Sigmoid colon (tissue), 7 donors: ENCODE data around the gene PNN. TPM values are rescaled to one million over a fixed set of nuclear protein-coding genes. Genes with fewer than 3 reads are reported as not detected.
"Not testable (repeated sequence)": the region's sequence is repeated elsewhere in the genome, so short reads cannot be mapped to it uniquely, and the experiment has no call there.

Source experiments
- DNase-seq: peaks from one replicate; pipeline ENCODE4 v3.0.0-alpha.2; 2019
- H3K27ac ChIP-seq, 4 donors: fragments of 200-600 bp; sonication (generic); one replicate each; pipeline ENCODE4 v1.5.1; 2016 to 2019; ENCODE audit warnings: mild to moderate bottlenecking in 1 of 4
- H3K27me3 ChIP-seq, 3 donors: fragments of 200-600 bp; sonication (generic); one replicate each; pipeline ENCODE4 v1.5.1; 2019; ENCODE audit warnings: mild to moderate bottlenecking in 1 of 3
- H3K36me3 ChIP-seq, 4 donors: fragments of 200-600 bp; sonication (generic); one replicate each; pipeline ENCODE4 v1.5.1; 2016 to 2019
- H3K4me1 ChIP-seq, 4 donors: fragments of 200-600 bp; sonication (generic); one replicate each; pipeline ENCODE4 v1.5.1; 2017 to 2019
- H3K4me3 ChIP-seq, 4 donors: fragments of 200-600 bp; sonication (generic); one replicate each; pipeline ENCODE4 v1.5.1; 2017 to 2019; ENCODE audit warnings: mild to moderate bottlenecking in 2 of 4, moderate library complexity in 1 of 4
- H3K9me3 ChIP-seq, 4 donors: fragments of 200-600 bp in 3 of 4; sonication (generic) in 3 of 4; one replicate each; pipeline versions ENCODE4 v1.5.1 to v1.6.1; 2013 to 2019
- EP300 ChIP-seq, 4 donors: sonication (generic); formaldehyde crosslinking; IDR thresholded peaks; one replicate each; pipeline ENCODE4 v1.6.1; 2017; ENCODE audit warnings: antibody characterized with exemption in 4 of 4
- POLR2A ChIP-seq, 2 donors: fragments of 450-650 bp; IDR thresholded peaks; one replicate each; pipeline ENCODE4 v1.6.1; 2016; ENCODE audit warnings: antibody characterized with exemption in 2 of 2, mild to moderate bottlenecking in 2 of 2, moderate library complexity in 2 of 2
- POLR2AphosphoS5 ChIP-seq, 4 donors: sonication (generic); formaldehyde crosslinking; IDR thresholded peaks; one replicate each; pipeline ENCODE4 v1.6.1; 2017; ENCODE audit warnings: antibody characterized with exemption in 4 of 4
- WGBS, 2 donors: extraction: QIAGEN DNeasy Blood & Tissue Kit; methylation state at CpG; one replicate each; pipeline ENCODE4 v1.1.7; 2013; 5-methylcytosine and 5-hydroxymethylcytosine counted together
- intact Hi-C: fragments of 100-400 bp; cut with DNase I; formaldehyde crosslinking; loops from one replicate; pipeline ENCODE4 v1.15.1; 2023
- polyA plus RNA-seq, 3 donors: library from polyadenylated mRNA; stranded (reverse); fragments of 200-250 nt; gene quantifications; one replicate each; pipeline ENCODE4 v1.2.3, GENCODE V29; 2013
- total RNA-seq, 4 donors: library from RNA; depleted of rRNA; stranded (reverse); fragments of >200 nt; gene quantifications; one replicate each; pipeline ENCODE4 v1.1.0, GENCODE V29; 2016
- TF ChIP-seq, protein P1 (sequence below), 4 experiments: fragments of 450-650 bp in 3 of 4; fragments of 200-600 bp in 1 of 4; IDR thresholded peaks; one replicate each; pipeline ENCODE4 v1.5.1; 2016 to 2019; ENCODE audit warnings: antibody characterized with exemption in 4 of 4, mild to moderate bottlenecking in 3 of 4, moderate library complexity in 2 of 4
- donor health status: healthy with polysubstance abuse.
- donor health status: Bipolar disorder and iron deficiency.
- donor health status: healthy.

PNN gene
- total and polyA plus RNA-seq, 7 donors = 12.0 to 65.9 (median 37.2) TPM

DNA sequence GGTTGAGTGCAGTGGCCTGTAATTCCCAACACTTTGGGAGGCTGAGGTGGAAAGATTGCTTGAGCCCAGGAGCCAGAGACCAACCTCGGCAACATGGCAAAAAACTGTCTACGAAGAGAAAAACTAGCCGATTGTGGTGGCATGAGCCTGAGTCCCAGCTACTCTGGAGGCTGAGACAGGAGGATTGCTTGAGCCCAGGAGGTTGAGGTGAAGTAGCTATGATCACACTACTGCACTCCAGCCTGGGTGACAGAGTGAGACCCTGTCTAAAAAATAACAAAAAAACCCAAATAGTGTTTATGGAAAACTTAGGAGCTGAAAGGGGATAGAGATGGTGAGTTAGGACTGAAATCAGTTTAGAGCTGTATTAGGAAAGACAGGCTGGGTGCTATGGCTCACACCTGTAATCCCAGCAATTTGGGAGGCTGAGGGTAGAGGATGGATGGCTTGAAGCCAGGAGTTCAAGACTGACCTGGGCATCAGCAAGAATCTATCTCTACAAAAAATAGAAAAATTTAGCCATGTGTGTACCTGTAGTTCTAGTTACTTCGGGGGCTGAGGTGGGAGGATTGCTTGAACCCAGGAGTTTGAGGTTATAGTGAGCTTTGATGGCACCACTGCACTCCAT lies 9.7 kb downstream of the PNN start:
- WGBS, 2 donors = 96 to 97% methylated on average over 4 of the region's 4 CpGs
- Histone ChIP-seq H3K36me3 (peaks cover 8 to 63% (median 36%) of the 10 kb centered on the region in 4 donors), H3K9me3 (no peaks in the 10 kb centered on the region), H3K27ac (no peak overlapping the region), H3K4me1 (peaks cover 0 to 7% (median 2%) of the 10 kb centered on the region in 4 donors), H3K27me3 (no peaks in the 10 kb centered on the region), H3K4me3 (no peak overlapping the region)
- TF ChIP-seq POLR2A (IDR thresholded peaks at IDR 0.05) (no peak), POLR2AphosphoS5 (IDR thresholded peaks at IDR 0.05) (no peak), EP300 (IDR thresholded peaks at IDR 0.05) (no peak)
- TF ChIP-seq, protein P1, sequence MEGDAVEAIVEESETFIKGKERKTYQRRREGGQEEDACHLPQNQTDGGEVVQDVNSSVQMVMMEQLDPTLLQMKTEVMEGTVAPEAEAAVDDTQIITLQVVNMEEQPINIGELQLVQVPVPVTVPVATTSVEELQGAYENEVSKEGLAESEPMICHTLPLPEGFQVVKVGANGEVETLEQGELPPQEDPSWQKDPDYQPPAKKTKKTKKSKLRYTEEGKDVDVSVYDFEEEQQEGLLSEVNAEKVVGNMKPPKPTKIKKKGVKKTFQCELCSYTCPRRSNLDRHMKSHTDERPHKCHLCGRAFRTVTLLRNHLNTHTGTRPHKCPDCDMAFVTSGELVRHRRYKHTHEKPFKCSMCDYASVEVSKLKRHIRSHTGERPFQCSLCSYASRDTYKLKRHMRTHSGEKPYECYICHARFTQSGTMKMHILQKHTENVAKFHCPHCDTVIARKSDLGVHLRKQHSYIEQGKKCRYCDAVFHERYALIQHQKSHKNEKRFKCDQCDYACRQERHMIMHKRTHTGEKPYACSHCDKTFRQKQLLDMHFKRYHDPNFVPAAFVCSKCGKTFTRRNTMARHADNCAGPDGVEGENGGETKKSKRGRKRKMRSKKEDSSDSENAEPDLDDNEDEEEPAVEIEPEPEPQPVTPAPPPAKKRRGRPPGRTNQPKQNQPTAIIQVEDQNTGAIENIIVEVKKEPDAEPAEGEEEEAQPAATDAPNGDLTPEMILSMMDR (IDR thresholded peaks at IDR 0.05) = no peak
- intact Hi-C loops = no loop called here
- DNase-seq = no peak

DNA sequence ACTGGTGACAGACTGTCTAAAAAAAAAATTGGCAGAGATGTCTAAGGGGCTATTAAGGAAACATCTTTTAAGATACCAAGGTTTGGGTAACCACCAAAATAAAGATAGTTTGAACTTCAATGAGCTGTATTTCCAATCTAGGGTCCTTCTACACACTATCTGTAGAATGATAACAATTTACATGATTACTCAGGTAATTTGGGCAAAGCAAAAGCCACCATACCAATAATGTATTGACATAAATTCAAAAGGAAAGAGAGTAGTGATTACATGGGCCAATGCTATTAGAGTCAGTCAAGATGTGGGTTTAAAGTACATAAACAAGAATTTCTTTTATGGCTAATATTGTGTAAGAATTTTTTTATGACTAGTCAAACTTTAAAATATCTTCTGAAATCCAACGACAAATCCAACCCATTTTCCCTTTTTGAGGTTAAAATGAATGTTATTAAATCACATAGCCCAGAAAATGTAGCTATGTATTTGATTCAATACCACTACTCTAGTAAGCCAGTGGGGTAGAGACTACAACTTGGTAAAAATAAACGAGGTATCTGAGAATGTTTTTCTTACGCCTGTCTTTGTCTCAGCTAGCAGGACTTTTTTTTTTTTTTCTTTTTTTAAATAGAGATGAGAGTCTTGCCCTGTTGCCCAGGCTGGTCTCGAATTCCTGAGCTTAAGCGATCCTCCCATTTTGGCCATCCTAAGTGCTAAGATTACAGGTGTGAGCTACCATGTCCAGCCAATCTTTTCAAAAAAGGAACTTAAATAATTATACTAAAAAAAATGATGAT lies 10.4 kb downstream of the PNN start:
- no peaks in the 10 kb centered on the region for H3K27me3 ChIP-seq
- 79 to 91% methylated on average over 5 of the region's 5 CpGs for WGBS, 2 donors
- no peak overlapping the region for H3K27ac ChIP-seq
- TF ChIP-seq, protein P1 (IDR thresholded peaks at IDR 0.05) = no peak
- TF ChIP-seq POLR2A (IDR thresholded peaks at IDR 0.05) (no peak), POLR2AphosphoS5 (IDR thresholded peaks at IDR 0.05) (no peak), EP300 (IDR thresholded peaks at IDR 0.05) (no peak)
- no peak for DNase-seq
- H3K4me1 ChIP-seq = peaks cover 0 to 7% (median 2%) of the 10 kb centered on the region in 4 donors
- intact Hi-C loops = no loop called here
- H3K4me3 ChIP-seq = no peak overlapping the region
- peaks cover 3 to 56% (median 29%) of the 10 kb centered on the region in 4 donors for H3K36me3 ChIP-seq
- H3K9me3 ChIP-seq = no peaks in the 10 kb centered on the region

DNA sequence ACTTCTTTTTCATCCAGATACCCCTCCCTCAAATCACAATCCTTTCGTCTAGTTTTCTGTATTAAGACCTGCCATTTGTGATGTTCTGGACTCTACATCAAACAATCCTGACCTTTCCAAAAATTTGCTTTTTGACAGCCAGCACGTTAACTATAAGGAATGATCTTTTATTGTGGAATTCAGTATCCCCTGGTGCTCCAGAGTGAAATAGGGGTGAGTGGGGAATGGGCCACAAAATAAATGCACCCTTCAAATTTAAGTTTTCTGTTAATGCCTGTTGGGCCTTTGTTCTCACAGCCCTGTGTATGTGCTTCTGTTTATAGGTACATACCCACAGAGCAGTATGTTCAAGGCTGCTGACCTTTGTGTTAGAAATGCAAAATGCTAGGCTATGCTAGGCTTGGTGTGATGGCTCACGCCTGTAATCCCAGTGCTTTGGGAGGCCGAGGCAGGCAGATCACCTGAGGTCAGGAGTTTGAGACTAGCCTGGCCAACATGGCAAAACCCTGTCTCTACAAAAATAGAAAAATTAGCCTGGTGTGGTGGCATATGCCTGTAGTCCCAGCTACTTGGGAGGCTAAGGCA lies 12.0 kb downstream of the PNN start:
- Histone ChIP-seq H3K4me3 (no peak overlapping the region), H3K4me1 (no peaks in the 10 kb centered on the region), H3K36me3 (peaks cover 0 to 40% (median 13%) of the 10 kb centered on the region in 4 donors), H3K27ac (no peak overlapping the region), H3K27me3 (no peaks in the 10 kb centered on the region), H3K9me3 (no peaks in the 10 kb centered on the region)
- 93% methylated on average over 4 of the region's 4 CpGs for WGBS, 2 donors
- TF ChIP-seq, protein P1 (IDR thresholded peaks at IDR 0.05) = no peak
- TF ChIP-seq POLR2AphosphoS5 (IDR thresholded peaks at IDR 0.05) = no peak
- no peak for DNase-seq
- intact Hi-C loops = no loop called here

DNA sequence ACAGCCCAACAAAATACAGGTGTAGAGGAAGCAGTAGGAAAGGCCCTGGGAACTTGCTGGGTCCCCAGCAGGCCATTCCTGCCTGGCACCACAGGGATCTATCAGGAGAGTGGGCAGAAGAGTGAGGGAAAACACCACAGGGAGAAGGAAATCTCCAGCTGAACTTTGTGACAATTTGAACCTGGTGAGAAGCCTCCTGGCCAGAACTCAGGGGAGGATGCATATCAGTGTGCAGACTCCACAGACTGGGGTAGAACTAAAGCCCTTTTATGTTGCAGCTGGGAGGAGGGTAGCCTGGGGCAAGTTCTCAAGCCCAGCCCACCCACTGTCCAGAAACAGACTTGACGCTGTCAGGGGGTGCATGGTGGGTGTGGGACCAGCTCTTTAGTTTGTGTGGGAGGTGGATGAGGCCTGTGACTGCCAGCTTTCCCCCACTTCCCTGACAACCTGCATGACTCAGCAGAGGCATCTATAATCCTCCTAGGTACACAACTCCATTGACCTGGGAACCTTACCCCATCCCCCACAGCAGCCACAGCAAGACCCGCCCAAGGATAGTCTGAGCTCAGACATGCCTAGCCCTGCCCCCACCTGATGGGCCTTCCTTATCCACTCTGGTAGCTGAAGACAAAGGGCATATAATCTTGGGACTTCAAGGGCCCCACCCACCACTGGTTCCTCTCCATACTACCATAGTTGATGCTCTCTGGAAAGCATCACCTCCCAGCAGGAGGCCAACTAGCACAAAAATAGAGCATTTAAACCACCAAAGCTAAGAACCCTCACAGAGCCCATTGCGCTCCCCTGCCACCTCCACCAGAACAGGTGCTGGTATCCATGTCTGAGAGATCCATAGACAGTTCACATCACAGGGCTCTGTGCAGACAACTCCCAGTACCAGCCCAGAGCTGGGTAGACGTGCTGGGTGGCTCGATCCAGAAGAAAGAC lies 28.9 kb downstream of the PNN start:
- H3K27me3 ChIP-seq = no peaks in the 10 kb centered on the region
- H3K4me3 ChIP-seq = no peak overlapping the region
- no peaks in the 10 kb centered on the region for H3K4me1 ChIP-seq
- no peaks in the 10 kb centered on the region for H3K36me3 ChIP-seq
- intact Hi-C loops = no loop called here
- WGBS, 2 donors = 71 to 82% methylated on average over 5 of the region's 5 CpGs
- no peak for DNase-seq
- no peak overlapping the region for H3K27ac ChIP-seq
- no peaks in the 10 kb centered on the region for H3K9me3 ChIP-seq
- TF ChIP-seq EP300 (IDR thresholded peaks at IDR 0.05) (no peak), POLR2A (IDR thresholded peaks at IDR 0.05) (no peak), POLR2AphosphoS5 (IDR thresholded peaks at IDR 0.05) (no peak)
- TF ChIP-seq, protein P1 (IDR thresholded peaks at IDR 0.05) = no peak

DNA sequence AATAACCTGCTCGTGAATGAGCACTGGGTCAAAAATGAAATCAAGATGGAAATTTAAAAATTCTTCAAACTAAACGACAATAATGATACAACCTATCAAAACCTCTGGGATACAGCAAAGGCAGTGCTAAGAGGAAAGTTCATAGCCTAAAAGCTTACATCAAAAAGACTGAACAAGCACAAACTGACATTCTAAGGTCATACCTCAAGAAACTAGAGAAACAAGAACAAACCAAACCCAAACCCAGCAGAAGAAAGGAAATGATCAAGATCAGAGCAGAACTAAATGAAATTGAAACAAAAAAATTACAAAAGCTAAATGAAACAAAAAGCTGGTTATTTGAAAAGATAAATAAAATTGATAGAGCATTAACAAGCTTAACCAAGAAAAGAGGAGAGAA lies 32.4 kb downstream of the PNN start:
- H3K9me3 ChIP-seq, intact Hi-C loops, H3K27me3 ChIP-seq, H3K4me3 ChIP-seq, DNase-seq, H3K4me1 ChIP-seq, H3K36me3 ChIP-seq, H3K27ac ChIP-seq: not testable (repeated sequence)
- WGBS, 2 donors = 81 to 85% methylated on average over 2 of the region's 2 CpGs
